HG02759 (cell line): ENCODE data around the gene SBNO2.

Source experiments
- ATAC-seq: cut with Tn5 transposase; IDR thresholded peaks from one replicate; pipeline ENCODE4 v1.9.1; 2021; ENCODE audit warnings: mild to moderate bottlenecking, moderate library complexity; ENCODE audit not compliant: unreplicated experiment

Gene SBNO2

GRCh38 chr19:1107661-1108261 lies 66.3 kb downstream of the SBNO2 start:
- ATAC-seq, result no peak

GRCh38 chr19:1106841-1107660 lies 67.0 kb downstream of the SBNO2 start:
- ATAC-seq, result no peak

- no peak for ATAC-seq
Observed at GRCh38 chr19:1105873-1106840, 67.9 kb downstream of the SBNO2 start.

- ATAC-seq, result no peak
Observed at GRCh38 chr19:1105008-1105872, 68.8 kb downstream of the SBNO2 start.

- ATAC-seq, result peak; percentile 21
Observed at GRCh38 chr19:1104311-1105007, 69.6 kb downstream of the SBNO2 start.

- ATAC-seq, result peak; percentile 72
Observed at GRCh38 chr19:1103708-1104310, 70.3 kb downstream of the SBNO2 start, which contains the start of gene GPX4. Gene GPX4 (plus strand): TSS chr19:1103994. CDS start chr19:1104044, 50 bp downstream.

GRCh38 chr19:1103132-1103707 lies 70.8 kb downstream of the SBNO2 start:
- no peak for ATAC-seq

GRCh38 chr19:1102407-1103131 lies 71.5 kb downstream of the SBNO2 start:
- no peak for ATAC-seq

- no peak for ATAC-seq
Observed at GRCh38 chr19:1101337-1101698, 72.8 kb downstream of the SBNO2 start.

GRCh38 chr19:1098177-1099051 lies 75.7 kb downstream of the SBNO2 start:
- no peak for ATAC-seq

GRCh38 chr19:1097810-1098176 lies 76.3 kb downstream of the SBNO2 start:
- no peak for ATAC-seq

GRCh38 chr19:1094978-1095701 lies 78.9 kb downstream of the SBNO2 start, which contains the start of gene POLR2E:
Gene POLR2E (minus strand): TSS chr19:1095375. CDS start chr19:1095315, 60 bp downstream.
- peak; percentile 91 for ATAC-seq

- no peak for ATAC-seq
Observed at GRCh38 chr19:1094655-1094977, 79.5 kb downstream of the SBNO2 start.

- no peak for ATAC-seq
Observed at GRCh38 chr19:1093811-1094553, 80.1 kb downstream of the SBNO2 start.

- no peak for ATAC-seq
Observed at GRCh38 chr19:1093330-1093729, 80.7 kb downstream of the SBNO2 start.

- no peak for ATAC-seq
Observed at GRCh38 chr19:1091544-1092175, 82.4 kb downstream of the SBNO2 start.
